PC-3 (cell line): ENCODE data around the gene NRXN2. TPM values are rescaled to one million over a fixed set of nuclear protein-coding genes. Genes with fewer than 3 reads are reported as not detected.

Source experiments
- ATAC-seq: fragments of 200-7000 bp; cut with Tn5 transposase; 2 replicates; pipeline ENCODE4 v1.9.1; 2020; ENCODE audit warnings: mild to moderate bottlenecking, moderate library complexity
- BruUV-seq: library from RNA; stranded (reverse); fragments of 400-500 nt; replicated peaks from 2 replicates; lab custom pipeline; 2021; lab: Mats Ljungman, UMichigan
- CTCF ChIA-PET: fragments of 300-600 bp; sonication (Branson Sonifier 250); formaldehyde crosslinking; loops from one replicate; lab custom pipeline; 2022; ENCODE audit warnings: antibody characterized with exemption; lab: Charles Lee
- POLR2A ChIA-PET: fragments of 300-600 bp; sonication (Branson Sonifier 250); formaldehyde crosslinking; loops from one replicate; lab custom pipeline; 2022; ENCODE audit warnings: antibody characterized with exemption; ENCODE audit not compliant: unreplicated experiment; lab: Charles Lee
- DNase-seq: peaks from one replicate; pipeline ENCODE4 v3.0.0-alpha.2; 2015
- H2AFZ ChIP-seq: fragments of 300-600 bp; sonication (generic); 2 replicates; pipeline ENCODE4 v1.6.0; 2016; ENCODE audit warnings: antibody characterized with exemption, low read length
- H3F3A ChIP-seq: fragments of 300-600 bp; sonication (generic); one replicate; pipeline ENCODE4 v1.6.0; 2017; ENCODE audit warnings: antibody characterized with exemption, low read length, control low read depth, mild to moderate bottlenecking; ENCODE audit not compliant: unreplicated experiment
- H3K27ac ChIP-seq: fragments of 300-600 bp; sonication (generic); 2 replicates; pipeline ENCODE4 v1.5.1; 2016; ENCODE audit warnings: mild to moderate bottlenecking, low read length
- H3K27me3 ChIP-seq: fragments of 300-600 bp; sonication (generic); 2 replicates; pipeline ENCODE4 v1.6.1; 2016; ENCODE audit warnings: low read length, mixed read lengths
- H3K36me3 ChIP-seq: fragments of 300-600 bp; sonication (generic); 2 replicates; pipeline ENCODE4 v1.6.1; 2016; ENCODE audit warnings: low read depth, mixed run types, low read length, mixed read lengths
- H3K4me1 ChIP-seq: fragments of 300-600 bp; sonication (generic); 2 replicates; pipeline ENCODE4 v1.5.1; 2016; ENCODE audit warnings: low read length; ENCODE audit not compliant: insufficient read depth
- H3K4me2 ChIP-seq: fragments of 300-600 bp; sonication (generic); 2 replicates; pipeline ENCODE4 v1.6.0; 2016; ENCODE audit warnings: low read length
- H3K4me3 ChIP-seq: fragments of 300-600 bp; sonication (generic); 2 replicates; pipeline ENCODE4 v1.5.1; 2016; ENCODE audit warnings: mild to moderate bottlenecking, low read length, mixed read lengths
- H3K79me2 ChIP-seq: fragments of 300-600 bp; sonication (generic); 2 replicates; pipeline ENCODE4 v1.6.1; 2017; ENCODE audit warnings: low read length, mixed read lengths
- H3K9ac ChIP-seq: fragments of 300-600 bp; sonication (generic); 2 replicates; pipeline ENCODE4 v1.6.0; 2016; ENCODE audit warnings: mild to moderate bottlenecking, low read length
- H3K9me2 ChIP-seq: fragments of 300-600 bp; sonication (generic); replicated peaks from 2 replicates; pipeline ENCODE4 v1.6.1; 2016; ENCODE audit warnings: mixed run types, low read length, mixed read lengths
- H3K9me3 ChIP-seq: fragments of 300-600 bp; sonication (generic); 2 replicates; pipeline ENCODE4 v1.6.1; 2016; ENCODE audit warnings: low read length, mixed read lengths
- H4K20me1 ChIP-seq: fragments of 300-600 bp; sonication (generic); 2 replicates; pipeline ENCODE4 v1.6.1; 2016; ENCODE audit warnings: low read length, mixed read lengths
- EZH2 ChIP-seq: fragments of 300-600 bp; sonication (generic); IDR thresholded peaks from one replicate; pipeline ENCODE4 v1.6.1; 2017; ENCODE audit warnings: antibody characterized with exemption, mild to moderate bottlenecking, low read length; ENCODE audit not compliant: unreplicated experiment
- EZH2phosphoT487 ChIP-seq: fragments of 300-600 bp; sonication (generic); IDR thresholded peaks from 2 replicates; pipeline ENCODE4 v1.6.1; 2018; ENCODE audit warnings: mild to moderate bottlenecking, antibody characterized with exemption, low read length, borderline replicate concordance
- intact Hi-C: fragments of 100-400 bp; cut with micrococcal nuclease; formaldehyde crosslinking; loops from 2 replicates; pipeline ENCODE4 v1.9.0; 2023
- total RNA-seq: library from RNA; depleted of rRNA; stranded (reverse); fragments of >200 nt; gene quantifications from 2 replicates; pipeline ENCODE4 v1.2.3, GENCODE V29; 2014
- TF ChIP-seq, protein P1 (sequence below): fragments of 300-600 bp; sonication (generic); conservative IDR thresholded peaks from 2 replicates; pipeline ENCODE4 v1.5.1; 2017; ENCODE audit warnings: antibody characterized with exemption, low read depth, mild to moderate bottlenecking, low read length

Gene NRXN2
- total RNA-seq, 1 experiment from 2014 or later: not detected

DNA sequence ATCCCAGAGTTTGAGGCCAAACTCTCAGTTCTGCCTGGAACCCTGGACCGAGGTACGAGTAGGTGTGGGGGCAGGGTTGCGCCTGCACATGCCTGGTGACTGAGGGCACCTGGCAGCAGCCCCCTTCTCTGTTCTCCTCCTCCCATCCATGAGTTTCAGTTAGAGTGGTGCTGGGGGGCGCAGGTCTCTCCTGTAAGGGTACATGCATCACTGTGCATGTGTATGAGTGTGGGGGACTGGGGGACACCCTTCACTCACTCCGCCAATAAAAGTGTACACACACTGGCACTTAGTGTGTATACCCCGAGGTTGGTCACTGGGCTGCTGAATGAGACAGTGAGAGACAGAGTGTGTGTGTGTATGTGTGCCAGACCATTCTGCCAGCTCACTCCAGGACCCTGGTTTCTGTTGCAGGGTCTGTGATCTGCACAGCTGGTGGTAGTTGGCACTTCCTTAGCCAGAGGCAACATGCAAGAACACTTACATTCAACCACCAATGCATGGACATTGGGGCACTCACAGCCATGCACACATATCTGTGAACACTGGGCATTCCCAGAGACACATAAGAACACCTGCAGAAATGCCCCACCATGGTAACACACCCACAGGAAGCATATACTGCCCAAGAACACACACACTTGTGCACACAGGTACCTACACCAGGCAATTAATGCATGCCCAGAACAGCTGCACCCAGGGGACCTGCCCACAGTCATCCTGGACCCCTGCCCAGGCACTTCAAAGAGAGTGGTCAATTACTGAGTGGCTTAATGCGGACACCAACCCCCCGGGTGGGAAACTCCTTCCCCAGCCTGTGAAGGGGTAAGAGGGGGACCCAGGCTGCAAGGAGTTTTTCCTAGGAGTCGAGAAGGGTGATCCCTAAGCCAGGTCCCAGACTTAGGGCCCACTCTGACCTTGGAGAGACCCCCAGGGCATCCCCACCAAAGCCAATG, 1.2 kb upstream of the NRXN2 start:
- CTCF ChIA-PET: no interaction called here

DNA sequence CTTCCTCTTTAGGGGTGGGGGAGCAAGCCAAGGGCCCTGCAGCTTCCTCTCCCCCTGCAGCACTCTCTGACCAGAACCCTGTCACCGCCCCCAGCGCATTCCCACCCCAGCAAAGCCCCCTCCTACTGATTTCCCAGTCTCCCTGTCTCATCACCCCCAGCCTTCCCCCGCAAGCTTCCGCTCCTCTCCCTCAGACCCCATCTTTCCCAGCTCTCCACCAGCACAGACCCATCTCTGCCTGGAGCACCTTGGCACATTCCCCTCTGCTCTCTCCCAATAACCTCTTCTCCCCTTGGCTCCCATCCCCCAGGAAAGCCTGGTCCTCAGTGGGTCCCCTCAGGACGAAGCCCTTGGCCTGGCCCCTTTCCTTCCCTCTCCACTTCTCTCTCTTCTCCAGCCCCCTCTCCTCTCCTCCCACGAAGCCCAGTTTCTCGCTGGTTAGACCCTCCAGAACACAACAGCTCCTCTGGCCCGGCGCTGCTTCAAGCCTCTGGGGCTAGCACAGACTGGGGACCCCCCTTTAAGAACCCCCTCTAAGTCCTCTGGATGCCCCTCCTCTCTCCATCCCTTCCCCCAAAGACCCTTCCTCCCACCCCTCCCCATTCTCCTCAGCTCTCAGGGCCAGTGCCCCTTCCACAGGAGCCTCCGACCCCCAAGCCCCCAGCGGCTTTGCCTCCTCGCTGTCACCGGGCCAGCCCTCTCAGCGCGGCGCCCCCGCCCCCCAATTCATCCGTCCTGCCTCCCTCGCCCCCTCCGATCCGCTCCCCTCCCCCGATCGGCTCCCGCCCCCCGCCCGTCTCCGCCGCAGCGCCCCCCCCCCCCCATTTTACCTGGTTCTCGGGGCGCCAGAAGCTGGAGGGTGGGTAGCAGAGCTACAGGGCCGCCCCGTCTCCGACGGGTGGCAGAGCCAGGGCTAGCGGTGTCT, 594 bp downstream of the NRXN2 start:
- H2AFZ ChIP-seq: no peak overlapping the region
- H3K27me3 ChIP-seq: peaks cover 42% of the 10 kb centered on the region
- ChIA-PET POLR2A (no interaction called here), CTCF (interaction anchor here (1.6 kb wide), 1 partner anchor 34 kb away, joined by 4 read pairs; no protein-coding TSS in a partner anchor)
- no peak for ATAC-seq
- H3K4me3 ChIP-seq: no peak overlapping the region
- no peaks in the 10 kb centered on the region for H3F3A ChIP-seq
- no peaks in the 10 kb centered on the region for H3K79me2 ChIP-seq
- intact Hi-C loops: loop anchor here (1.0 kb wide), 1 partner anchor 34 kb away; no protein-coding TSS in a partner anchor
- no peak overlapping the region for H3K27ac ChIP-seq
- TF ChIP-seq EZH2phosphoT487: no peak
- TF ChIP-seq, protein P1, sequence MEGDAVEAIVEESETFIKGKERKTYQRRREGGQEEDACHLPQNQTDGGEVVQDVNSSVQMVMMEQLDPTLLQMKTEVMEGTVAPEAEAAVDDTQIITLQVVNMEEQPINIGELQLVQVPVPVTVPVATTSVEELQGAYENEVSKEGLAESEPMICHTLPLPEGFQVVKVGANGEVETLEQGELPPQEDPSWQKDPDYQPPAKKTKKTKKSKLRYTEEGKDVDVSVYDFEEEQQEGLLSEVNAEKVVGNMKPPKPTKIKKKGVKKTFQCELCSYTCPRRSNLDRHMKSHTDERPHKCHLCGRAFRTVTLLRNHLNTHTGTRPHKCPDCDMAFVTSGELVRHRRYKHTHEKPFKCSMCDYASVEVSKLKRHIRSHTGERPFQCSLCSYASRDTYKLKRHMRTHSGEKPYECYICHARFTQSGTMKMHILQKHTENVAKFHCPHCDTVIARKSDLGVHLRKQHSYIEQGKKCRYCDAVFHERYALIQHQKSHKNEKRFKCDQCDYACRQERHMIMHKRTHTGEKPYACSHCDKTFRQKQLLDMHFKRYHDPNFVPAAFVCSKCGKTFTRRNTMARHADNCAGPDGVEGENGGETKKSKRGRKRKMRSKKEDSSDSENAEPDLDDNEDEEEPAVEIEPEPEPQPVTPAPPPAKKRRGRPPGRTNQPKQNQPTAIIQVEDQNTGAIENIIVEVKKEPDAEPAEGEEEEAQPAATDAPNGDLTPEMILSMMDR: no peak
- TF ChIP-seq EZH2: no peak
- DNase-seq: no peak
- no peaks in the 10 kb centered on the region for H4K20me1 ChIP-seq
- H3K9ac ChIP-seq: no peak overlapping the region
- no peaks in the 10 kb centered on the region for H3K9me2 ChIP-seq
- H3K36me3 ChIP-seq: no peaks in the 10 kb centered on the region
- H3K9me3 ChIP-seq: no peaks in the 10 kb centered on the region
- no TSS peak for BruUV-seq
- peaks cover 3% of the 10 kb centered on the region; the same call in 1 of the 2 replicates for H3K4me1 ChIP-seq
- H3K4me2 ChIP-seq: no peak overlapping the region

More for the DNA sequence above, 1.2 kb upstream of the NRXN2 start:
- TF ChIP-seq EZH2: no peak
- TF ChIP-seq, protein P1: no peak
- TF ChIP-seq EZH2phosphoT487: no peak
- POLR2A ChIA-PET: no interaction called here
- Histone ChIP-seq H3K4me1 (peaks cover 3% of the 10 kb centered on the region; the same call in 1 of the 2 replicates), H3K27ac (no peak overlapping the region), H3K9ac (no peak overlapping the region), H3K79me2 (no peaks in the 10 kb centered on the region), H3F3A (no peaks in the 10 kb centered on the region), H4K20me1 (no peaks in the 10 kb centered on the region), H3K4me3 (no peak overlapping the region), H3K36me3 (no peaks in the 10 kb centered on the region), H3K27me3 (peaks cover 27% of the 10 kb centered on the region), H2AFZ (no peak overlapping the region), H3K9me3 (no peaks in the 10 kb centered on the region), H3K4me2 (no peak overlapping the region; the same call in 1 of the 2 replicates), H3K9me2 (no peaks in the 10 kb centered on the region)
- ATAC-seq (no peak), DNase-seq (no peak)
- intact Hi-C loops: loop anchor here (1.0 kb wide), 1 partner anchor 36 kb away; no protein-coding TSS in a partner anchor
- no TSS peak for BruUV-seq
